ENCODE measurements around the gene BCL2L11. TPM values are rescaled to one million over a fixed set of nuclear protein-coding genes. Genes with fewer than 3 reads are reported as not detected.

BCL2L11 gene
- total and polyA plus RNA-seq, 2 donors (not counting 3 experiments of a cell fraction or from before 2014, with no cell fraction given): 12.9 to 26.6 TPM

DNA sequence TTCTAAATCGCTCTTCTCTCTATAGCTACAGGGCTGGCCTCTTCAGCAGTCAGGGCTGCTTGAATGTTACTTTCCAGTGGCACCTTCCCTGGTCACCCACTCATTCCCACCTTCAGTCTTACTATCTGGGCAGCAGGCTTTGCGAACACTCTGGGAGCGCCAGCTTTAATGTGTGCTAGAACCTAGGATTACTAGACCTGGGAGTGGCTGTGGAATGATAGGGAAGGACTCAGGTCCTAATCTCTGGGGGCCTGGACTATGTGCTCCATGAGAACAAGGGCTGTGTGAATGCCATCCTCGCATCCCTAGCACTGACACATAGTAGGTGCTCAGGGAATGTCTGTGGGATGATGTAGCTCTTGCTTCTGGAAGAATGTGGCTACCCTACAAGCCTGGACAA is 57.6 kb downstream of the BCL2L11 start:
- CTCF ChIA-PET: interaction anchor here (0.7 to 1.6 kb wide), 4 partner anchors 9 to 244 kb away, joined by 3 to 5 read pairs (median 4); no protein-coding TSS in a partner anchor
- no peak overlapping the region for H3K27ac ChIP-seq (ENCODE audit: insufficient read depth, low read depth, low read length)
- no peak overlapping the region for H3K9ac ChIP-seq (replicated peaks; ENCODE audit: extremely low read depth, insufficient read depth, low read length)
- TF ChIP-seq GATA2 (IDR thresholded peaks at IDR 0.05; ENCODE audit: insufficient read depth, insufficient read length, low read depth, low read length): no peak
- H3K9me1 ChIP-seq (replicated peaks; ENCODE audit: control insufficient read depth, extremely low read depth, insufficient read depth, low read length): no peaks in the 10 kb centered on the region
- FAIRE-seq (no peak), DNase-seq (ENCODE audit: low read depth, low spot score) (no peak)
- BruUV-seq (replicated peaks): no TSS peak
- peaks cover 54 to 68% of the 10 kb centered on the region in 2 experiments for H3K27me3 ChIP-seq (ENCODE audit: control insufficient read depth in 2 of 2, insufficient read depth in 2 of 2, low read length in 2 of 2)
- no peak overlapping the region for H3K4me2 ChIP-seq (ENCODE audit: insufficient read depth, low read length)
- no peak overlapping the region for H2AFZ ChIP-seq (ENCODE audit: low read depth, low read length)
- dilution Hi-C loops (cut with MboI; ENCODE audit: extremely low pct_ligation_motif_present, low sequenced_read_pairs): no loop called here
- intact Hi-C loops (cut with micrococcal nuclease): no loop called here
- H3K4me1 ChIP-seq (ENCODE audit: control insufficient read depth, extremely low read depth, insufficient read depth, low read length): no peaks in the 10 kb centered on the region
- POLR2A ChIA-PET: no interaction called here
- no peaks in the 10 kb centered on the region for H3K79me2 ChIP-seq (ENCODE audit: control insufficient read depth, insufficient read depth, low read length)
- no peaks in the 10 kb centered on the region for H4K20me1 ChIP-seq (replicated peaks; ENCODE audit: control insufficient read depth, extremely low read depth, insufficient read depth, low read length)
- no peaks in the 10 kb centered on the region for H3K9me3 ChIP-seq (replicated peaks; ENCODE audit: control insufficient read depth, insufficient read depth, low read length)
- no peaks in the 10 kb centered on the region for H3K36me3 ChIP-seq (ENCODE audit: control insufficient read depth in 2 of 2, extremely low read depth in 1 of 2, insufficient read depth in 2 of 2, low read length in 2 of 2)
- no peak overlapping the region for H3K4me3 ChIP-seq (replicated peaks in 1 of 3; ENCODE audit: insufficient read depth in 1 of 3, low read depth in 1 of 3, low read length in 3 of 3)

DNA sequence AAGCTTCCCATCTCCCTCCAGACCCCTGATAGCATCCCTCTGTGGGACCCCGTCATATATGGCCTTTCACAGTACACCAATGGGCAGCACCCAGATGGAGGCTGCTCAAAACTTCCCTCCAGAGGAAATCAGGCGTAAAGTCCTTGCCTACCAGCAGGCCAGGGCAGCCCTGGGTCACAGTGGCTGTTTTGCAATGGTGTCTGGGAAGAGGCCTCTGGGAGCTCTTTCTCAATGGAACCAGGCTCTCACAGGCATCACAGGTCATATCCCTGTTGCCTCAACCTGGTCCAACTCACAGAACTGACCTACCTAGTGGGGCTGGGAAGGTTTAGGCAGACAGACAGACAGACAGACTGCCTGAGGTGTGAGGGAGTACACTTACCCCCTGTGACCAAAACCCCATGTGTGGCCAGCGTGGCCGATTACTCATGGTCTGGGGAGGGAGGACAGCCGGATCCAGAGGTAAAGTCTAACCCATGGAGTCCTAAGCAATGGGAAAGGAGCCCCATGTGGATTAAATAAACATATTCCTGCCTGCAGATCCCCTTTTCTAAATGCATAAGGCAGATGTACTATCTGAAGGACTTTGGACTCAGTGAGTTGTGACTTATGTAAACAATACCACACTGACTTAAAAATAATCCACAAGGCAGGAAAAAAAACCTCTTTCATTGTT is 58.2 kb downstream of the BCL2L11 start:
- TF ChIP-seq GATA2 (IDR thresholded peaks at IDR 0.05; ENCODE audit: insufficient read depth, insufficient read length, low read depth, low read length): no peak
- TF ChIP-seq, protein P1, sequence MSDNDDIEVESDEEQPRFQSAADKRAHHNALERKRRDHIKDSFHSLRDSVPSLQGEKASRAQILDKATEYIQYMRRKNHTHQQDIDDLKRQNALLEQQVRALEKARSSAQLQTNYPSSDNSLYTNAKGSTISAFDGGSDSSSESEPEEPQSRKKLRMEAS (IDR thresholded peaks at IDR 0.05; ENCODE audit: insufficient read depth, insufficient read length): no peak
- TF ChIP-seq, protein P2, sequence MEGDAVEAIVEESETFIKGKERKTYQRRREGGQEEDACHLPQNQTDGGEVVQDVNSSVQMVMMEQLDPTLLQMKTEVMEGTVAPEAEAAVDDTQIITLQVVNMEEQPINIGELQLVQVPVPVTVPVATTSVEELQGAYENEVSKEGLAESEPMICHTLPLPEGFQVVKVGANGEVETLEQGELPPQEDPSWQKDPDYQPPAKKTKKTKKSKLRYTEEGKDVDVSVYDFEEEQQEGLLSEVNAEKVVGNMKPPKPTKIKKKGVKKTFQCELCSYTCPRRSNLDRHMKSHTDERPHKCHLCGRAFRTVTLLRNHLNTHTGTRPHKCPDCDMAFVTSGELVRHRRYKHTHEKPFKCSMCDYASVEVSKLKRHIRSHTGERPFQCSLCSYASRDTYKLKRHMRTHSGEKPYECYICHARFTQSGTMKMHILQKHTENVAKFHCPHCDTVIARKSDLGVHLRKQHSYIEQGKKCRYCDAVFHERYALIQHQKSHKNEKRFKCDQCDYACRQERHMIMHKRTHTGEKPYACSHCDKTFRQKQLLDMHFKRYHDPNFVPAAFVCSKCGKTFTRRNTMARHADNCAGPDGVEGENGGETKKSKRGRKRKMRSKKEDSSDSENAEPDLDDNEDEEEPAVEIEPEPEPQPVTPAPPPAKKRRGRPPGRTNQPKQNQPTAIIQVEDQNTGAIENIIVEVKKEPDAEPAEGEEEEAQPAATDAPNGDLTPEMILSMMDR (IDR thresholded peaks at IDR 0.05; ENCODE audit: extremely low read depth in 1 of 2, insufficient read depth in 1 of 2, low read depth in 1 of 2, low read length in 2 of 2): no peak
- no peak for TF ChIP-seq JUN (IDR thresholded peaks at IDR 0.05; ENCODE audit: borderline replicate concordance, insufficient read depth, insufficient read length, low read depth)
- TF ChIP-seq MYC (IDR thresholded peaks at IDR 0.05; ENCODE audit: low read depth, low read length): no peak
- TF ChIP-seq POLR2AphosphoS5 (IDR thresholded peaks at IDR 0.05; ENCODE audit: insufficient read depth, low read depth, low read length): no peak
- TF ChIP-seq FOS (IDR thresholded peaks at IDR 0.05; ENCODE audit: borderline replicate concordance, insufficient read depth, low read length): no peak
- TF ChIP-seq EZH2 (IDR thresholded peaks at IDR 0.05; ENCODE audit: borderline replicate concordance, low read depth, low read length, severe bottlenecking): no peak
- no peak for TF ChIP-seq POLR2A (IDR thresholded peaks at IDR 0.05; ENCODE audit: low read depth, low read length)
- H3K27me3 ChIP-seq (ENCODE audit: control insufficient read depth in 2 of 2, insufficient read depth in 2 of 2, low read length in 2 of 2): peaks cover 57 to 69% of the 10 kb centered on the region in 2 experiments
- ChIA-PET CTCF (interaction anchor here (0.7 to 1.6 kb wide), 4 partner anchors 9 to 61 kb away, joined by 3 to 5 read pairs (median 4); no protein-coding TSS in a partner anchor), POLR2A (interaction anchor here (0.5 to 0.7 kb wide), 2 partner anchors 33 to 720 kb away, joined by 4 read pairs; partner anchors contain the start of gene MERTK)
- dilution Hi-C loops (cut with MboI; ENCODE audit: extremely low pct_ligation_motif_present, low sequenced_read_pairs) (no loop called here), intact Hi-C loops (cut with micrococcal nuclease) (no loop called here)
- DNase-seq (ENCODE audit: low read depth, low spot score): no peak
- H4K20me1 ChIP-seq (replicated peaks; ENCODE audit: control insufficient read depth, extremely low read depth, insufficient read depth, low read length): no peaks in the 10 kb centered on the region
- no peaks in the 10 kb centered on the region for H3K9me1 ChIP-seq (replicated peaks; ENCODE audit: control insufficient read depth, extremely low read depth, insufficient read depth, low read length)
- H2AFZ ChIP-seq (ENCODE audit: low read depth, low read length): no peak overlapping the region
- no peak for FAIRE-seq
- H3K4me1 ChIP-seq (ENCODE audit: control insufficient read depth, extremely low read depth, insufficient read depth, low read length): no peaks in the 10 kb centered on the region
- no peak overlapping the region for H3K9ac ChIP-seq (replicated peaks; ENCODE audit: extremely low read depth, insufficient read depth, low read length)
- no peak overlapping the region for H3K4me2 ChIP-seq (ENCODE audit: insufficient read depth, low read length)
- no peak overlapping the region for H3K4me3 ChIP-seq (replicated peaks in 1 of 3; ENCODE audit: insufficient read depth in 1 of 3, low read depth in 1 of 3, low read length in 3 of 3)
- no TSS peak for BruUV-seq (replicated peaks)
- H3K79me2 ChIP-seq (ENCODE audit: control insufficient read depth, insufficient read depth, low read length): no peaks in the 10 kb centered on the region
- no peaks in the 10 kb centered on the region for H3K9me3 ChIP-seq (replicated peaks; ENCODE audit: control insufficient read depth, insufficient read depth, low read length)
- no peak overlapping the region for H3K27ac ChIP-seq (ENCODE audit: insufficient read depth, low read depth, low read length)
- H3K36me3 ChIP-seq (ENCODE audit: control insufficient read depth in 2 of 2, extremely low read depth in 1 of 2, insufficient read depth in 2 of 2, low read length in 2 of 2): no peaks in the 10 kb centered on the region
